Left cardiac atrium (tissue), 4 donors: ENCODE measurements around the gene AFAP1L2. TPM values are rescaled to one million over a fixed set of nuclear protein-coding genes. Genes with fewer than 3 reads are reported as not detected.

Experiments used
- ATAC-seq, 2 donors: fragments of 200-7000 bp; cut with Tn5 transposase; one replicate each; pipeline ENCODE4 v1.9.1; 2020; ENCODE audit warnings: mild to moderate bottlenecking in 2 of 2, moderate library complexity in 2 of 2
- DNase-seq: peaks from one replicate; pipeline ENCODE4 v3.0.0-alpha.2; 2020
- intact Hi-C, 2 donors: fragments of 100-400 bp; cut with DNase I; formaldehyde crosslinking; loops; one replicate each; pipeline versions ENCODE4 v1.14.1 to v1.15.1; 2022 to 2023
- total RNA-seq, 2 donors: library from RNA; stranded (reverse); fragmentation: NEBNext Ultra II Directional; extraction: Animal tissue kit (Norgen Biotek cat#: 25700); gene quantifications; one replicate each; pipeline ENCODE4 v1.2.1, GENCODE V29; 2021
- donor health status: DM: no; HTN: yes; CAD: no.
- donor health status: DM: no; HTN: yes; CAD: no; lungs with severe emphysema.
- donor health status: DM: yes; HTN: yes; CAD: no.
- donor health status: Dilated cardiomyopathy.

Gene AFAP1L2
- total RNA-seq, 2 donors from 2014 or later = 5.5 to 7.6 TPM

DNA sequence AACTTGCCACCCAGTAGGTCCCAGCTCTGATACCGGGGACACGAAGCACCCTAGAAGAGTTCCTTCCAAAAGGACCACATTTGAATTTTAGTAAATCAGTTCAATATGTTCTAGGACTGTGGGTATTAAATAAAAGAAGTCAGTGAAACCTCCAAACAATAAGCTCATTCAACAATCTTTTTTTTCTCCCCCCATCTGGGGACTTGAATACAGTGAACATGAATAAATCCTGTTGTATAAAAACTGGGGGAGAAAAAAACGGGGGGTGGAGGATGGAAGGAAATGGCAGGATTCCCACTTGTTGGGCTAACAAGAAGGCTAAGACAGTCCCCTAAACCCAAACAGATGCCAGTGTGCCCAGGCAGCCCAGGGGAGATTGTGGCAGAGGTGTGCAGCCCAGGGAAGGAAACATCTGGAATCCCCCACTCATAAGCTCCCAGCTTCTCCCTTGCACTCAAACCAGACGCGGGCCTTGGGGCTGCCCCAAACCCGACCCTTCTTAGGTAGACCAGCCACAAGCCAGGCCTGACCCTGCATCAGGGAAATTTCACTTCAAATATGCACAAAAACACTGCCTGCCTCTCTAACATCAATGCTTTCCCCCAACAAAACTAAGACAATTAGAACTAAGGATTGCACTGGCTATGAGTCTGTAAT, 8.8 kb downstream of the AFAP1L2 start:
- ATAC-seq = no peak
- intact Hi-C loops = no loop called here
- DNase-seq = no peak

DNA sequence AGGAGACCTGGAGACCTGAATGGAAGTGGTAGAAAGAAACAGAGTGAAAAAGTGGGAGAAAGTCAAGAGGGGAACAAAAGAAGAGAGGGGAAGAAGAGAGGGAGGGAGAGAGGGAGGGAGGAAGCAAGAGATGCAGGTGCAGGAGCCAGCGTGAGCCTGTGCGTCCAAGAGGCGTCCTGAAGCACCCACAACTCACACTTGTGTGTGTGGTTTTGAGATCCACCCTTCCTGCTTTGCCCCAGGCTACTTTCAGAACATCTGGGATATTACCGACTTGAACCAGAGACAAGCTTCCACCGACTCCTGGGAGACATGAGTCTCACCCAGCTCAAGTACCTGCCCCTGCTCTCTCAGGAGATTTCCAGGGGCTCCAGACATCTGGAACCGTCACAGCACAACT, 9.8 kb downstream of the AFAP1L2 start:
- intact Hi-C loops = no loop called here
- no peak for ATAC-seq
- no peak for DNase-seq

DNA sequence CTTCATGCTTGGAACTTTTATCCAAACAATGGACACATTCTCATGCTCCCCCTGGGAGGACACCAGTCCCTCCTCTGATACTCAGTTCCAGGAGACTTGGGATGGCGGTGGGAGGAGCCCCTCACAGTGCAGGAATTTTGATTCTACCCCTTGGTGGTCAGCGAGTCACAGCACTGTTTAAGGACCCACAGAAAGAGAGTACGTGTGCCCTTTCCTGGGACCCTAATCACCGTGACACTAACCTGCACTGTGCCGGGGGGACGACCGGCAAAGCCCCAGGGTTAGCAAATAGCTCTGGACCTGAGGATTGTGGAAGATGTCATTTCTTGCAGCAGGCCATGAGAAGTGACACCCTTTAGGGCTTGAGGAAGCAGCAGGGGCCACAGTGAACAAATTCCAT, 10.4 kb downstream of the AFAP1L2 start:
- ATAC-seq (no peak), DNase-seq (no peak)
- intact Hi-C loops = no loop called here

DNA sequence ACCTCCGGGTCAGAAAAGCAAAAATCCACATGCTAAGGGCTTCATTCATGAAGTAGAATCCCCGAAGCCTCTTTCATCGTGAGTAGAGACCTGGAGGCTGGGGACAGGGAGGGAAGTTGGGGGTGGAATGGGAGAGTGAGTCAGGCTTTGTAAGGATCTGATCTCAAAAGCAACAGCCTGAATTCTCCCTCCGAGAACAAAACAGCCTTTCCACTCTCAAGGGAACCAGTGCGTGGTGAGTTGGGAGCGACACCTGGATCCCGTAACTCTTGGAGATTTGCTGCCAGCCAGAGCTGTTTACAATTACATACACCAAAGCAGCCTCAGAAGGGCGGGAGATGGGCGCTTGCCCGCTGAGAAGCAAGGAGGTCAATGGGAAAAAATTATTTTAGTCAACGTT, 10.8 kb downstream of the AFAP1L2 start:
- intact Hi-C loops = no loop called here
- DNase-seq = no peak
- no peak for ATAC-seq

DNA sequence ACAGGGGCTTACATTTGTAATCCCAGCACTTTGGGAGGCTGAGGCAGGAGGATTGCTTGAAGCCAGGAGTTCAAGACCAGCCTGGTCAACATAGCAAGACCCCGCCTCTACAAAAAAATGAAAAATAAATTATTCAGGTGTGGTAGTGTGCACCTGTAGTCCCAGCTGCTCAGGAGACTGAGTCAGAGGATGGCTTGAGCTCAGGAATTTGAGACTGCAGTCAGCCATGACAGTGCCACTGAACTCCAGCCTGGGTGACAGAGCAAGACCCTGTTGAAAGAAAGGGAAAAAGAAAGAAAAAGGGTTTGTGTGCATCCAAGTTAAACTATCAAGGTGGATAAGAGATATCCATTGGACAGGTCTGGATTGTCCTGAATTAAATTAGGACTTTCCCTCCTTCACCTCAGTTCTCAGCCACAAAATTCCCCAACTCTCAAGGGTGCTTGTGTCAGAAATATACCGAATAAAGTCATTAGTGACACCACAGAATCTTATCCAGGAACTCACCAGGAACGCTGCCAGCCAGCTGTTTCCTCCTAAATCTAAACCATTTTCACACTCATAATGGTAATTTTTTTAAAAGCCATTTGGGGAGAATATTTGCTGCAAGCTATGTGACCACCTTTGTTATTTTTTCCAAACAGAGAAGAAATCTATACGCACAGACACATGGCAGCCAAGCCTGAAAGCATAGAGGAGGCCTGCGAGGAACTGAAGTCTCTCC, 12.0 kb downstream of the AFAP1L2 start:
- DNase-seq (no peak), ATAC-seq (no peak)
- intact Hi-C loops = no loop called here

DNA sequence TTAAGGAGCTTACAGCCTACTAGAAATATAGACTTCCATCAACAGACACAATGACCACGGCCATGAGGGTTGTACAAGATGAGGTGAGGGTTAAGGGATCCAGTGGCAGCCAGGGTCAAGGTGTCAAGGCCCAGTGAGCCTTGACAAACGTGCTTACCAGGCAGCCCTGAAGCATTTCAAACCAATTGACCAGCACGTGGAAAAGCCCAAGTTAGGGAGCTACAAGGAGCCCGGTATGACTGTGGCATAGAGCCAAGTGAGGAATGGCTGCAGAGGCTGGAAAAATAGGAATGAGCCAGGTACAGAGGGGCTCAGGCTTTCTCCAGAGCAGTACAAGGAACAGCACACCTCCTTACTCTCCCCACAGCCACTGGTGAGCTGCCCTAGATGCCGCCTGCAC, 12.7 kb downstream of the AFAP1L2 start:
- ATAC-seq (no peak), DNase-seq (no peak)
- intact Hi-C loops = no loop called here

DNA sequence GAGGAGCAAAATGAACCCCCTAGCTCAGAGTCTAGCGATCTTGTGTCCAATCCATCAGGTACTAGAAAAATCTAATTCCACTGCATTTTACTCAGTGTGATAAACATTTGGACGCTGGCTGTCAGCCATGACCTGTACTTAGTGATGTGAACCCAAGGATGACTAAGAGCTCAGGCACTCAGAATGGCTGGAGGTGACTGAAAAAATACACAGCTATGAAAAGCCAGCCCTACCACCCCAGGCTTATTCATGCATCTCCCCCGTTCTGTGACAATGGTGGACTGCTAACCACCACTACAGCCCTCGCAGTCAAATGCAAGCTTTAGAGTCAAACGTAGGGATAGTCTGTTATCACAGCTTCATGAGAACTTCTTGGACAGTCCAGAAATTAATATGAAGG, 14.9 kb downstream of the AFAP1L2 start:
- peak; percentile 73 for DNase-seq
- peak in 1 of 2 donors; percentile 67 for ATAC-seq

DNA sequence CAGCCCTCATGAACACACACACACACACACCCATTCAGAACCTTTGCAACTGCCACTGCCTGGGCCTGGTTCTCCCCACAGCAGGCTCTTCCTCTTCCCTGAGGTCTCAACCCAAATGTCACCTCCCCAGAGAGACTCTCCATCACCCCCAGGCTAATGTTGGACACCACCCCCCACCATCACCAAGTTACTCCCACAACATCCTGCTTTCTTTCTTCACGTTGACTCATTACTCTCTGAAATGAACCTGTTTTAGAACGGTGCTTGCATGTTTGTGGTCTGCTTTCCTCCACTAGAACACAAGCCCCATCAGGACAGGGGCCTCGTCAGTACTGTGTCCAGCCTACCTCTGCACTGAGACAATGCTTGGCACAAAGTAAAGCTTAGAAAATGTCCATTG, 16.0 kb downstream of the AFAP1L2 start:
- intact Hi-C loops = no loop called here
- no peak for DNase-seq
- no peak for ATAC-seq

More for the DNA sequence above, 14.9 kb downstream of the AFAP1L2 start:
- intact Hi-C loops = no loop called here

DNA sequence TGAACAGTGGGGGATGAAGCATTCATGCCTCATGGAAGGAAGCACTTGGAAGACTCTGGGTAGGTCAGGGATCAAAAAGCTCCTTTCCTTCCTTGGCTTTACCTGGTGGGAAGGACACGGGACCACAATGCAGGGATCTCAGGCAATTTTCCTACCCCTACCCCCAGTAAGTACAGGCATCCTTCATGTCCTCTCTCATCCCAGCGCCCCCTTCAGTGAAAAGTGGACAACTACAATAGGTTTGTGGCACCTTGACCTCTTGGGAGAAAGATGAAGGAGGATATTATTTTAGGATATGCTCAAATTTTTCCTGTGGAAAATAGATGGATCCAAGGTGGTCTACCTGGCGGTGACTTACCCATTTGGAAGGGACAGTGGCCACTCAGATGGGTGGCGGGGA, 16.5 kb downstream of the AFAP1L2 start:
- intact Hi-C loops = no loop called here
- no peak for DNase-seq
- ATAC-seq = no peak

DNA sequence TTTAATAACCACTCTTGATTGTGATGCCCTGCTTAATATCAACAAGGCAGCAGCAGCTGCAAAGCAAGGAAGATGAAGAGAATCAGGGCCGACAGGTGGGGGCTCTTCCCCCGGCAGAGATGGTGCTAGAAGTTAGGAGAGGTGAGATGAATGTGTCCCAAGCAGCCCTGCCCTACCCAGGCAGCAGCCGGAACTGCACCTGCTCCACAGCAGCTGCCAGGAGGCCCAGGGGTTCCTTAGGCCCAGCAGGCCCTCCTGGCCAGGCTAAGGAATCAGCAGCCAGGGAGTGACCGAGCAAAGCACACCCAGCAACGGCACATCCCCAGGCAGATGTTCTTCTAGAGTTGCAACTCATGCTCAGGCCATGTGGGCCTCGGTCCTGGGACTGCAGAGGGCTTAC, 17.9 kb downstream of the AFAP1L2 start:
- intact Hi-C loops = no loop called here
- DNase-seq (no peak), ATAC-seq (no peak)

DNA sequence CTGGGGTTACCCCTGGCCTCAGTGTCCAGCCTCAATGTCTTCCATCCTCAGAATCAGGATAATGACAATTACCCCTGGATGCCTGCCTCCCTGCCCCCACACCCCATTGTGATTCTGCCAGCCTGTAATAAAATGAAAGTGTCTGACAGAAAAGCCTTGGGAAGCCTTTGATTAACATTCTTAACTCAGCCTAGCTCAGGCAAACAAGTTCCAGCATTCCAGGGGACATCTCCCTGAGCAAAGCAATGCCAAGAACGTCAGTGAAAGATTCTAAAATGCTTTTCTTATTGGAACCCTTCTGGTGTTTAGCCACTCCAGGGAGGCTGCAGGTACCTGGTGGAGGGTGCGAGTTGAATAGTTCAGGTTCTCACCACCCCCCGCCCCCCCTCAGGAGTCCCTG, 18.7 kb downstream of the AFAP1L2 start:
- DNase-seq (no peak), ATAC-seq (no peak)
- intact Hi-C loops = no loop called here

DNA sequence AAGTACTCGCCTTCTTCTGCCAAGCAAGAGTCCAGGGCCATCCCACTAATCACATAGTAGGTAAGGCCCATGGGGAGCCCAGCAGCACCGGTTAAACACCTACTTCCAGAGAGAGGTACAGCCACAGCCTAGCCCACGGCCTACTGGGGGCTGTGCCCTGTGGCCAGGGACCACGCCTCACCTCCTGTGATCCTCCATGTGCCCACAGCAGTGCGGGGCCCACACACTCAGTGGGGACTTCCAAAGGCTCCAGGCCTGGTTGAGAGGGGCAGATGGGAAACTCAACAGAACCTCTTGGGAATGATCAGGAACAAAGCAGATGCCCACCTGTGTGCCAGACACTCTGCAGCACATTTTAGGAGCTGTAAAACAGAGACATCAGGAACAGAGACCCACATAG, 19.7 kb downstream of the AFAP1L2 start:
- ATAC-seq (no peak), DNase-seq (no peak)
- intact Hi-C loops = no loop called here

DNA sequence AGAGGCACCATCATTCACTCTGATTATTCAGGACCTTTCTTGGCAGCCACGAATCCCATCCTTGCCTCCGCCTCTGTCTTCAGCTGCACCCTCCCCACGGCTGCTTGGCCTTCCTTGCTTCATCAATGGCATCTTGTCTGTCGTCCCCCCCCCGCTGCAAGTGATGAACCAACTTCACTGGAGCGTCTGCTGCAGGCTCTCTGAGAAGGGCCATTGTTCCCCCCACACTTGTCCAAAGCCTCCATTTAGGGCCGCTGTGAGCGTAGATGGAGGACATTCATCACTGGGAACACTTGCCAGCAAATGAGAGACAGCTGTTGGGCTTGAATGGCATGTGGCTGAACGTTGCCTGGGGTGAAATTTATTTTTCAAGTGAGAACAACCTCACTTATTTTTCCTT, 20.1 kb downstream of the AFAP1L2 start:
- intact Hi-C loops = no loop called here
- ATAC-seq = peak in 1 of 2 donors; percentile 23
- no peak for DNase-seq

DNA sequence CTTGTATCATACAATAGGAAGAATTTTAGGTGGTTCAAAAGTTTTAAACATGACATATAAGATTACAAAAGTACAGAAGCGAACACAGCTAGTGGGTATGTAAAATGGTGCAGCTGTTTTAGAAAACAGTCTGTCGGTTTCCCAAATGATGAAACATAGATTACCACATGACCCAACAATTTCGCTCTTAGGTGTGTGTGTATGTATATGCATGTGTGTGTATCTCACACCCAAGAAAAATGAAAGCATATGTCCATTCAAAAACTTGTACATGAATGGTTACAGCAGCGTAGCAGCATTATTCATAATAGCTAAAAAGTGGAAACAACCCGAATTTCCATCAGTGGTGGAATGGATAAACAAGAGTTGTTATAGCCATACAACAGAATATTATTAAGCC, 23.5 kb downstream of the AFAP1L2 start:
- DNase-seq = no peak
- no peak for ATAC-seq
- intact Hi-C loops = no loop called here

DNA sequence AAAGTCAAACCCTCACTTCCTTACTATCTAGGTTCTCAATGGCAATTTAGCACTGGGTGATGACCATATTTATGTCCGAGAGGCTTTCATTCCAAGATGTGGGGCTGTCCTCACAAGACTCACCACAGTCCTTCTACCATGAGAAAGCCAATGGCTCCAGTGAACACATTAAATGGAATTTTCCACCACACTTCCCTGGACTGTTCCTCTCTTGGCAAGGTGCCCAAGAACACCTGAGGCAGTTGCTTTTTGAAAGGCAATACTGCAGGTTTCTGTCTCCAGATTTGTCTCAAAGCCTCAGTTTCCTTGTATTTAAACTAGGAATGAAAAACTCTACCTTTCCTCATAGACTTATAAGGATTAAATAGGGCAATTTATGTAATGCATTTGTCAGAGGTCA, 24.2 kb downstream of the AFAP1L2 start:
- DNase-seq = no peak
- ATAC-seq = no peak
- intact Hi-C loops = no loop called here

DNA sequence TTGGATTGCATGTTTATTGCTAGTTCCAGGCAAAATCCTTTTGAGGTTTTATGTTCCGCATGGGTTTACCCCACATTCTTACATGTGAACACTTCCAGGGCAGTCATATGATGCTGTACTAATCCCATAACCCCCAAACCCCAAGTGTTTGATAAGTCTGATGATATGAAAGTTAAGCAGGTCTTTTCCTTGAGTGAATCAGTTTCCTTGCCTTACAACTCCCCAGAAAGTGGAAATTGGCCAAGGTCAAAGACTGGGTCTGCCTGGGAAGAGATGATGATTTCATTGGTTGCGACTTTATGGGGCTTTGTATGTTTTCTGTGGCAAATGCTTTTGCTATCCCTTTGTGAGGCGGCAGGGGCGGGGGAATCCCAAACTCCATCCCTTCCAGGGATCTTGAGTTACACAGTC, 24.7 kb downstream of the AFAP1L2 start:
- ATAC-seq = peak in 1 of 2 donors; percentile 59
- intact Hi-C loops = no loop called here
- no peak for DNase-seq

DNA sequence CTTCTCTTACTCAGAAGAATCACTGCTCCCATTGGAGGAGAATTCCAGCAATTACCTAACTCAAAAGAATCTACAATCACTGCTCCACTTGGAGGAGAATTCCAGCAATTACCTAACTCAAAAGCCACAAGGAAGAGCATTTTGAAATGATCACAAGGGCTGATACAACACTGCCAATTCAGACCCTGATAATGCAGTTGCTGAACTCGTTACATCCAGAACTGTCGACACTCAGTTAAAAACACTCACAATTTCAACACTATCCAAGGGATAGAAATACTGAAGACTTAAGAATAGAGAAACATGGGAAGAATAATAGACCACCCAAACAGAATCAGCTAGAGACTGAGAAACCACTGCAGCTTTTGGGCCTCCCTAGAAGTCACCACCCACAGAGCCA, 27.8 kb downstream of the AFAP1L2 start:
- intact Hi-C loops = no loop called here
- DNase-seq (no peak), ATAC-seq (no peak)

DNA sequence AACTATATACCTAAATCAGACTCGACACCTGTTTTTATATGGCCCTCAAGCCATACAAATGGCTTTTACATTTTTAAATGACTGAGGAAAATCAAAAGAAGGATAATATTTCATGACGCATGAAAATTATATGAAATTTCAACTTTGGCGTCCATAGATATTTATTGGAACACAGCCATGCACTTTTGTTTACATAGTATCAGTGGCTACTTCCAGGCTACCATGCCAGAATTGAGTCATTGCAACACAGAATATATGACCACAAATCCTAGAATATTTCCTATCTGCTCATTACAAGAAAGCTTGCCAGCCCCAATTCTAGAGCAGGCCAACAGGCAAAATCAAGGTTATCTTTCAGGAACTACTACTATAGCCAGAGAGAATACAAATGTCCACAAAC, 29.3 kb downstream of the AFAP1L2 start:
- DNase-seq (no peak), ATAC-seq (no peak)
- intact Hi-C loops = no loop called here

DNA sequence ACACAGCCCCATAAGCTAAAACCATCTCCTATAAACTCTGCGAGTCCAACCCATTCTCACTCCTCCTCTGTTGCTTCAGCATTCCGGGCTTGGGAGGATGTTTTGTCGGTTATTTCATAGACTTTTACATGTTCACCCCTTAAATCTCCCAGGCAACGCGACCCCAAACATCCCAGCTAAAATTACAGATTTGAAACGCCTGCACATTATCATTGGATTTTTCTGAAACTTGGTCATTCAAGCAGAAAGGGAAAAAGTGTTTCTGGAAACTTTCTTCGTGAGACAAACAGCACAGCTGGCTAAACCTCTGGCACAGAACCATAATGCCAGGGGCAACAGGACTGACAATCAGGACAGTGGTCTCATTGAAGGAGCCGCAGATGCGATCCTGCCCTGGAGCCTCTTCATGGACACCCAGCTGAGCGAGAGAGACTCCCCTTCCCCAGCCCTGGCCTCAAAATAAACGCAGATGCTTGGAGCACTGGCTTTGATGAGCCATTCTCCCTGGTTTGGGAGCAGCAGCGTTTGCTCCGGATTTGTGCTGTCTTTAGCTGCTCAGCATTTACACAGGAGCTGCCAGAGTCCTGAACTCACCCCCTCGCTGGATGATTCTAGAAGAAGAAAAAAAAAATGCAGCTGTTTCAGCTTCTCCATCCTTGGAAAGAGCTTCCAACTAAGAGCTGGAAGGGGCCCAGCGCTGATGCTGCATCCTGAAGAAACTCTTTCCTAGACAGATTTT, 30.1 kb downstream of the AFAP1L2 start:
- DNase-seq = peak; percentile 61

DNA sequence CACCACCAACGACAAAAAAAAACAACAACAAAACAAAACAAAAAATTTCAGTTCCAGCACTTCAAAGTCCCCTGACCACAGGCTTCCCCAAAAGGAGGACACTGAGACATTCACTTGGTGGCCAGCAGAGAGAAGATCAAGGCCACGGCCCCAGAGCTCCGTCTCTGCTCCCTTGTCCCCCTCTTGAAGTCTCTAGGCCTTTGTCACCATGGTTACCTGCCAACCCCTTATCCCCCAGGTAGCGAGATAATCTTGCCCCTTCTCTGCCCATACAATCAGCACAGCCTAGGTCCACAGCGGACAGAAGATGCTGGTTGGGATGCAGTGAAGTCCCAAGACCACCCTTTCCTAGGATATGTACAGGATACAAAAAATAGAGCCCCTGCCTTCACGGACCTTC, 30.7 kb downstream of the AFAP1L2 start:
- no peak for DNase-seq
- intact Hi-C loops = no loop called here
- no peak for ATAC-seq

More for the DNA sequence above, 30.1 kb downstream of the AFAP1L2 start:
- intact Hi-C loops = no loop called here
- ATAC-seq = peak; percentile 68 to 80

DNA sequence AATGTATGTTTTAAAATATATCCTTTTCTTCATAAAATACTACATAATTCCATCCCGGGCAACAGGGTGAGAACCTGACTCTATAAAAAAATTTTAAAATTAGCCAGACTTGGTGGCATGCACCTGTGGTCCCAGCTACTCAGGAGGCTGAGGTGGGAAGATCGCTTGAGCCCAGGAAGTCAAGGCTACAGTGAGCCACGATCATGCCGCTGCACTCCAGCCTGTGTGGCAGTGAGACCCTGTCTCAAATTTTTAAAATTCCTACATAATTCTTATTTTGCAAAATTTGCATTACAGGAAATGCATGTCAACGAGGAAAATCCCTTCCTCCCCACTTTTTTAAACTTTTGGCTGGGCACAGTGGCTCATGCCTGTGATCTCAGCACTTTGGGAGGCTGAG, 31.3 kb downstream of the AFAP1L2 start:
- intact Hi-C loops = no loop called here
- no peak for ATAC-seq
- DNase-seq = no peak
